GM19468 (cell line): ENCODE data around the gene LPCAT3.

Experiments
- ATAC-seq: cut with Tn5 transposase; IDR thresholded peaks from one replicate; pipeline ENCODE4 v1.9.1; 2021; ENCODE audit warnings: mild to moderate bottlenecking, moderate library complexity, moderate number of reproducible peaks; ENCODE audit not compliant: unreplicated experiment; ENCODE audit errors: extremely low read depth

LPCAT3 gene

DNA sequence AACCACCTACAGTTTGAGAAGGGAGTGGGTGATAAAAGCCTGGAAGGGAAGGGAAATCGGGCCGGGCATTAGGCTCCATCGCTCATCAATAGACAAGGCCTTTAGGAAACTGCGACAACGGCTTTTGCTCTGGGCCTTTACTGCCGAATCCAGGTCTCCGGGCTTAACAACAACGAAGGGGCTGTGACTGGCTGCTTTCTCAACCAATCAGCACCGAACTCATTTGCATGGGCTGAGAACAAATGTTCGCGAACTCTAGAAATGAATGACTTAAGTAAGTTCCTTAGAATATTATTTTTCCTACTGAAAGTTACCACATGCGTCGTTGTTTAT, 74.9 kb downstream of the LPCAT3 start:
- no peak for ATAC-seq

DNA sequence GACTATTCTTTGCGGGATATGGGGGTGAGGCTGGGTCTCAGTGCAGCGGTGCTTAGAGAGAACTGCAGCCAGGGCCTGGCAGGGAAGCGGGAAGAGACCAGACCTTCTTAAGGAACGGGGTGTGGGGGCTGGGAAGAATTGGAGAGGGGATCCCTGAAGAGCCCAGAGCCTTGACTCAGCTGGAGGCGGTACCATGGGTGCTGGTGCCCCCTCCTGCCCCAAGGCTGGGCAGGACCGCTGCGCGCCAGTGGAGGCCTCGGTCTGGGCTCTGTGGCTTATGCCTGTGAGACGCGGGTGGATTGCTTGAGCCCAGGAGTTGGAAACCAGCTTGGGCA, 76.0 kb downstream of the LPCAT3 start:
- ATAC-seq, result no peak

- no peak for ATAC-seq
Measured at GRCh38 chr12:6941782-6942181, 76.5 kb downstream of the LPCAT3 start.

- ATAC-seq, result no peak
Measured at GRCh38 chr12:6941267-6941666, 77.0 kb downstream of the LPCAT3 start.

GRCh38 chr12:6939191-6939540, 79.1 kb downstream of the LPCAT3 start:
- ATAC-seq, result no peak

- ATAC-seq, result no peak
Measured at GRCh38 chr12:6938353-6939190, 79.7 kb downstream of the LPCAT3 start.

- peak; percentile 88 for ATAC-seq
Measured at GRCh38 chr12:6937481-6938352, 80.6 kb downstream of the LPCAT3 start.

- ATAC-seq, result no peak
Measured at GRCh38 chr12:6936636-6937480, 81.4 kb downstream of the LPCAT3 start.

DNA sequence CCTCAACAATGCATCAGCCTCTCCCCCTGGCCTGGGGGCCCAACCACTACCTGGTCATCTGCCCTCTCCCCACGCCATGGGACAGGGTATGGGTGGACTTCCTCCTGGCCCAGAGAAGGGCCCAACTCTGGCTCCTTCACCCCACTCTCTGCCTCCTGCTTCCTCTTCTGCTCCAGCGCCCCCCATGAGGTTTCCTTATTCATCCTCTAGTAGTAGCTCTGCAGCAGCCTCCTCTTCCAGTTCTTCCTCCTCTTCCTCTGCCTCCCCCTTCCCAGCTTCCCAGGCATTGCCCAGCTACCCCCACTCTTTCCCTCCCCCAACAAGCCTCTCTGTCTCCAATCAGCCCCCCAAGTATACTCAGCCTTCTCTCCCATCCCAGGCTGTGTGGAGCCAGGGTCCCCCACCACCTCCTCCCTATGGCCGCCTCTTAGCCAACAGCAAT, 82.1 kb downstream of the LPCAT3 start:
- ATAC-seq, result no peak

DNA sequence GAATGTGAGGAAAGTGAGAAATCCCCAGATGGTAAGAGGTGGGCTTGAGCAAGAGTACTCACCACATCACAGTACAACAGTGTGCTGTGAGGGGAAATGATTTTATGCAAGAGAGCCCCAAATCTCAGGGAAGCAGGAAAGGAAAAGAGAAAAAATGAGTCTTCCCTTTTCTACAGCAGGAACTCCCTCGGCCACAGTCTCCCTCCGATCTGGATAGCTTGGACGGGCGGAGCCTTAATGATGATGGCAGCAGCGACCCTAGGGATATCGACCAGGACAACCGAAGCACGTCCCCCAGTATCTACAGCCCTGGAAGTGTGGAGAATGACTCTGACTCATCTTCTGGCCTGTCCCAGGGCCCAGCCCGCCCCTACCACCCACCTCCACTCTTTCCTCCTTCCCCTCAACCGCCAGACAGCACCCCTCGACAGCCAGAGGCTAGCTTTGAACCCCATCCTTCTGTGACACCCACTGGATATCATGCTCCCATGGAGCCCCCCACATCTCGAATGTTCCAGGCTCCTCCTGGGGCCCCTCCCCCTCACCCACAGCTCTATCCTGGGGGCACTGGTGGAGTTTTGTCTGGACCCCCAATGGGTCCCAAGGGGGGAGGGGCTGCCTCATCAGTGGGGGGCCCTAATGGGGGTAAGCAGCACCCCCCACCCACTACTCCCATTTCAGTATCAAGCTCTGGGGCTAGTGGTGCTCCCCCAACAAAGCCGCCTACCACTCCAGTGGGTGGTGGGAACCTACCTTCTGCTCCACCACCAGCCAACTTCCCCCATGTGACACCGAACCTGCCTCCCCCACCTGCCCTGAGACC, 82.7 kb downstream of the LPCAT3 start:
- no peak for ATAC-seq

DNA sequence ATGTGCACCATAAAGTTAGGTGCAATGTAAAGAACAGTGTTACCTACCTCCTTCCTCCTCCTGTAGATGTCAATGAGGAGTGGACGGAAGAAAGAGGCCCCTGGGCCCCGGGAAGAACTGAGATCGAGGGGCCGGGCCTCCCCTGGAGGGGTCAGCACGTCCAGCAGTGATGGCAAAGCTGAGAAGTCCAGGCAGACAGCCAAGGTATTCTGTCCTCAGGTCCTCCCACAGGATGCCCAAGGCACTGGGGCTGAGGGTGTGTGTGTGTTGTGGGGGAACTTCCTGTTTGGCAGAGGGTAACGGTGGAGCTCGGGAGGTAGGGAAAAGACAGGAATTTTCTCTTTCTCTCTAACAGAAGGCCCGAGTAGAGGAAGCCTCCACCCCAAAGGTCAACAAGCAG, 84.2 kb downstream of the LPCAT3 start:
- ATAC-seq, result no peak

- ATAC-seq, result no peak
Measured at GRCh38 chr12:6932766-6933165, 85.5 kb downstream of the LPCAT3 start.

GRCh38 chr12:6929466-6930452, 88.5 kb downstream of the LPCAT3 start:
- no peak for ATAC-seq

GRCh38 chr12:6928703-6929407, 89.4 kb downstream of the LPCAT3 start:
- no peak for ATAC-seq

GRCh38 chr12:6928022-6928702, 90.1 kb downstream of the LPCAT3 start:
- no peak for ATAC-seq

- ATAC-seq, result no peak
Measured at GRCh38 chr12:6927379-6928021, 90.8 kb downstream of the LPCAT3 start, which contains the start of gene ATN1. Gene ATN1, plus strand, starts transcription at chr12:6927959. Its CDS starts 6,043 bp downstream, at chr12:6934002.
